SHP77 treated with DMSO at 0.1 percent for 48 hours (cell line): ENCODE data around the gene MELTF.
"Not testable (repeated sequence)": the region's sequence is repeated elsewhere in the genome, so short reads cannot be mapped to it uniquely, and the experiment has no call there.

ENCODE experiments used
- DNase-seq: peaks from one replicate; lab custom pipeline; 2025; lab: John Stamatoyannopoulos, UW

The MELTF gene

DNA sequence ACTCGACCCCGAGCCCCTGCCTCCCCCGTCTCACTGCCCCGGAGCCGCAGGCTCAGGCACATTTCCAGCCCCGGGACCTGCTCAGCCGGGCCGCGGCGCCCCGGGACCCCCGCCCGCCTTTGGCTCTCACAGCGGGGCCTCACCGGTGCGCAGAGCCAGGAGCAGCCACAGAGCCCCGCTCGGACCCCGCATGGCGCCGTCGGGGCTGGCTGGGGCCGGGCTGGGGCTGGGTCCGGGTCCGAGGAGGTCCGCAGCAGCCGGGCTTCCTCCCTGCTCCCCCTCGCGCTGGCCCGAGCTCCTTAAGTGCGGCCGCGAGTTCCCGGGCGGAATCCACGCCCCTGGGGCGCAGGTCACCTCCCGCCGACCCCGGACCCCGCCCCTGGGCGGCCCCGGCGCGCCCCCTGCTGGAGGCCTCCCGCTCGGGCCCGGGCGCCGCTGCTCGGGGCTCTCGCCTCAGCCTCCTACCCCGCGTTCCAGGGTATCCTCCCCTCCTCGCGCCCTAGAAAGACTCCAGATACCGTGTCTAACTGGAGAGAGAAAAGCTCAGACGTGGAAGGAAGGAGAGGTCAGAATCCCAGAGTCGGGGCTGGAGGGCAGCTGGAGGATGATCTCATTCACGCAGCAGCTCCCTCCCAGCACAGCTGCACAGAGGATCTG is at the start of gene MELTF:
Gene MELTF, minus strand, starts transcription at position 307 of the 657 bp plus-strand sequence. Its CDS starts 115 bp downstream, at position 192.
- no peak for DNase-seq

DNA sequence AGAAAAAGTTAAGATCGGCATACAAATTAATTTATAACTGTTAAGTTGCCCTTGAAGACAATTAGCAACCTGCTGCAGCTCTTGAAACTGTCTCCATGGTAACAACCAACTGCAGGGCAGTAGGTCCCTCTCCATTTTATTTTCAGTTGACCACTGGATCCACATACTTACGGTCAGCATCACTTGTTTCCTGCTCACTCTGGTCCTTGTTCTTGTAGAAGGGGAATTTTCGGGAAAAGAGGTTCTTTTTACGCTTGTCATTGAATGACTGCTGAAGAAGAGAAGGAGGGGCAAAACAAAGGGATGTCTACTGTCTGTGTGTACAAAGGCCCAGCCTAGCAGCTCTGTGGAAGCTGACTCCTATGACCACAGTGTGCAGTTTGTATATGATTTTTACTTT is 46.8 kb upstream of the MELTF start:
- DNase-seq, result no peak

DNA sequence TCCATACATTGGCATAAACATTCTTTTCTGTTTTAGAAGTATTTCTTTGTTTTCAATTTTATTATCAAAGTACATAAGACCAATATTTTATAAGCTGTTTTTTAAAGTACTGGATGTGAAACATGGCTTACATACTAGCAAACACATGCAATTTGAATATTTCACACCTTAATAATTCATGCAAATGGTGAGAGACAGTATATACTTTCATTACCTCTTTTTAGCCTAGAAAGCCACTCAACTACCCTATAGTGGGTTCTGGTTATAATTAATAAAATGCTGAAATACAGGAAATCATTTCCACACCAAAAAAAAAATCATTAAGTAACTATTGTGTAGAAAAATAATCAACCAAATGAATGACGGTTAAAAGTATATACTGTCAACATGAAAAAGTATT is 38.5 kb upstream of the MELTF start:
- DNase-seq, result no peak

DNA sequence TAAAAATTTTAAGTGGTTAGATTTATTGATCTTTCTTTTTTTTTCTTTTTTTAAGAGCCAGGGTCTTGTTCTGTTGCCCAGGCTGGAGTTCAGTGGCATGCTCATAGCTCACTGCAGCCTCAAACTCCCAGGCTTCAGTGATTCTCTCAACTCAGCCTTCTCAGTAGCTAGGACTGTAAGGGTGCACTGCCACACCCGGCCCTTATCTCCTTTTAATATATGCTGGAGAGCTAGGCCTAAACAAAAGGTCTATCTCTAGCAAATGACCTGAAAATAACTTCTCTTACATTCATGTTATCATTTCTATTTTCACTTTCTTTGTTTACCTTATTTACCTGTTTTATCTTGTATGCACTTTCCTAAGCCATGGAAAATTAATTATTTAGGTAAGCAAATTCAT is 35.2 kb upstream of the MELTF start:
- no peak for DNase-seq

DNA sequence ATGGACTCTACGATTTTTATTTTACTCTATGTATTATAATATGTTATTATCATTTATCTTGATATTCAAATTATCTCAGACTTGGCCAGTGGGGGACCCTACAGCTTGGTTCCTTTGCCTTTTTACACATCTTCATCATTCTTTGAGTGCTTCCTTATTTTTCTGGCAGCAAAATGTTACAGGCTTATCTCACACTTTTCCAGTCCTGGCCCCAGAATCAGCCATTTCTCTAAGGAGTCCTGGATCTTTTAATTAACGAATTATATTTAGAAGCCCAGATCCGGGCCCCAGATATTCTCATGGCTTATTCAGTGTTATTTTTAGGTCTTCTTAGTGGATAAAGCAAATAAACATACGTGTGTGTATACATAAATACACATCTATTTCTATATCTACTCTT is 32.8 kb upstream of the MELTF start:
- no peak for DNase-seq

DNA sequence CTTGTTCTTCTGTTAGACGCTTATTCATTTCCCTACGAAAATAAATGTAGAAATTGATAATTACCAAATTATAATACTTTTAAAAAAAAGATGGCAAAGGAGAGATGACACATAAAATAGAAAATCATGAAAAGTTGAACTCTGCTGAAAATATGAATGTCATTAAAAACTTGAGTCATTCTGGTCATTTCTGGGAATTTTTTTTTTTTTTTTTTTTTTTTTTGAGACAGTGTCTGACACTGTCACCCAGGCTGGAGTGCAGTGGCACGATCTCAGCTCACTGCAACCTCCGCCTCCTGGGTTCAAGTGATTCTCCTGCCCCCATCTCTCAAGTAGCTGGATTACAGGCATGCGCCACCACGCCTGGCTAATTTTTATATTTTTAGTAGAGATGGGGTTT is 22.0 kb upstream of the MELTF start:
- not testable (repeated sequence) for DNase-seq

DNA sequence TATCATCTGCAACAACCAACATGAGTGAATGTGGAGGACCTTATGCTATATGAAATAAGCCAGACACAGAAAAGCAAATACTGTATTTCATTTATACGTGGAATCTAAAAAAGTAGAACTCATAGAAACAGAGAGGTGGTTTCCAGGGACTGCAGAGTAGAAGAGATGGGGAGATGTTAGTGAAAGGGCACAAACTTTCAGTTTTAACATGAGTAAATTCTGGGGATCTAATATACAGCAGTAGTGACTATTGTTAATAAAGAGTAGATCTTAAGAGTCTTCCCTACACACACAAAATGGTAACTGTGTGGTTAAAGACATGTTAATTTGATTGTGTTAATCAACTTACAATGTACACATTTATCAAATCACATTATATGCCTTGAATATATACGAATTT is 20.9 kb upstream of the MELTF start:
- no peak for DNase-seq

DNA sequence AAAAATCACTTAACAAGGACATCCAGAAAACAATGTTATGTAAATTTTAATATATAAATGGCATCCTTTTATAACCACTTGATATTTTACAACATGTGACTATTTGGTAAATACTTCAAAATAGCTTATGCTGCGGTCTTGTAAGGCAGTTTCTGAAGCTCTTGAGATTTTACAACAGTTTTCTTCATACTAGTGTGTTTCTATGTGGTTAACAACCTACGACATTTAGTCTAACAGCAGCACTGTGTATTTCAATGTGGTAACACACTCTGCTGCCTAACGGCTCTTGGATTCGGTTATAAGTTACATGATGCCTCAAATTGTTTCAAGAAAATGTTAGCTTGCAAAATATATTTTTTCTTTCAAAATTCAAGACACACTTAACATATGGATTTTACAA is 12.9 kb upstream of the MELTF start:
- DNase-seq, result no peak

DNA sequence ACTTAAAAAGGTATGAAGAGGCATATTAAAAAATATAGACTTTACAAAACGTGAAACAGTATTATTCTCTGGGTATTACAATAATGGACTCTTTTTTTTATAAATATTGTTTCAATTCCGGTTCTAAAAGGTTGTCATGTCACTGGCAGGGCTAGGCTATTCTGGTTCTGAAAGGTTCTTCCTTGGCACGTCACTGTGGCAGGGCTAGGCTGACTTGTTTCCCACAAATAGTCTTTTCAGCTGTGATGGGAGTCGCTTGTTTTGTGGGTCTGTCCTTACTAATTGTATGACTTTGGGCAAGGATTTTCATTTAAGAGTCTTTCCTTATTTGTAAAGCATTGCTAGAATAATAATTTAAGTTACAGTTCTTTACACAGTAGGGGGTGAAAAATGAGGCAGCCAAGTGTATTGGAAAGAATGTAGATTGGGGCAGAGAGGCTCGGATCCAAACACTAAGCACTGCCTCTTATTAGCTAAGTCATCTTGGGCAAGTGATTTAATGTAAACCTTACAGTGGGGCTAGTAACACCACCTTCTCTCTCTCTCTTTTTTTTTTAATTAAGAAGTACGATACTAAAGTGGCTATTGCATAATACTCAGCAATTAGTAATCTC is 12.4 kb upstream of the MELTF start:
- no peak for DNase-seq

DNA sequence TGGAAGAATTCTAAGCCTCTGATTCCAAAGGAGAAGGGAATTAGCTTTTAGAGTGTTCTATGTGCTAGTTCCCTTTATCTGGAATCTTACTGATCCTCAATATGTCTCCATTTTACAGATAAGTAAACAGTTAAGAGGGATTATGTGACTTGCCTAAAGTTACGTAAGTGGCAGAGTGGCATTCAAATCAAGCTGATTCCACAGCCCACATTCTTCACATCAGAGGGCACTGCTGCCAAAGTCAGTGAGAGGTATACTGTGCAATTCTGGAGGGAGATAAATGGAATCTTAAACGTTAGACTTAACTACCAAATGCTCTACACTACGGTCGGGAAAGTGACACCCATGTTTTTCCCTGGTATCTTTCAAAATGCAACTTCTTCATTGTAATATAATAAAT is 11.0 kb upstream of the MELTF start:
- no peak for DNase-seq

DNA sequence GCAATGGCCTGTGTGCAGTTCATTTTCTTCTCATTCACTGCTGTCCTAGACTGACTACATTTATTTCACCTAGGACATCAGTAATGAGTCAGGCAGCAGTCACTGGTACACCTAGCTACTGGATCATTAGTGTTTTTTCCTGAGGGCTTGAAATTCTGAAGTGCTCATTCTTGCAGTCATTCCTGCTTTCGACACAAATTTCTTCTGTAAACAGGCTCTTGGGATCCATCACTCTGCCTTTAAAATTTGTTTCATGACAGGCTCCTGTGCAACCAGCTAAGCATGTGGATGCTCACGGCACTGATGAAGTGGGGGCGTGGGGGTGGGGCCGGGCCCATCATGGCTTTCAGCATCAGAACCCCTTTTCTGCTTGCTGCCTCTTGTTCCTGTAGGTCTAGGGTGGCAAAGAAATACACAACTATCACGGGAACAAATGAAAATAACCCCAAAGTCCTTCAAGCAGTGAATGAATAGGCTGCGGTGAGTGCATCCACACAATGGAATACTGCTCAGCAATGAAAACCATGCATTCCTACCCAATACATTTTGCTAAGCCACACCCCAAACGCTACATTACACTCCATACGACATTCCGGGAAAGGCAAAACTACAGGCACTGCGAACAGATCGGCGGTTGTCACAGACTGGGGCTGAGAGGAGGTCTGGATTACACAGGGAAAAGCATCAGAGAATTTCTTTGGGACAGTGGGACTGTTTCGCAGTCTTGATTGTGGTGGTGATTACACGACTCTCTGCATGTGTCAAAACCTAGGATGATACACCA is 9.3 kb upstream of the MELTF start:
- no peak for DNase-seq

DNA sequence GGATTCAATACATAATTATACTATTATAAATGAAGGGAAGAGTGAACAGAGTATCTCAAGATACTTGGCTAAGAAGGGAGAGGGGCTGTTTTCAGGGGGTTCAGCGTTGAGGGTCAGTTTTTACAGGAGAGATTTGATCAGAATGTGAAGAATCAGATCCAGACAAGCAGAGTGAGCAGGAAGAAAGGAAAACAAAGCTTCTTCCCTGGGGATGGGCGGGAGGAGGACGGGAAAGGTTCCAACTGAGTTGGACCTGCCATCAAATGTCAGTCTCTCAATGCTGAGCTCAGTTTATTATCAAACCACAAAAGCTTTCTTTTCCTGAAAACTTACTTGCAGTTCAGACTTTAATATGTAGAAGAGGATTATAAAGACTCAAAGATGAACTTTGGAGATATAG is 6.0 kb upstream of the MELTF start:
- DNase-seq, result no peak

DNA sequence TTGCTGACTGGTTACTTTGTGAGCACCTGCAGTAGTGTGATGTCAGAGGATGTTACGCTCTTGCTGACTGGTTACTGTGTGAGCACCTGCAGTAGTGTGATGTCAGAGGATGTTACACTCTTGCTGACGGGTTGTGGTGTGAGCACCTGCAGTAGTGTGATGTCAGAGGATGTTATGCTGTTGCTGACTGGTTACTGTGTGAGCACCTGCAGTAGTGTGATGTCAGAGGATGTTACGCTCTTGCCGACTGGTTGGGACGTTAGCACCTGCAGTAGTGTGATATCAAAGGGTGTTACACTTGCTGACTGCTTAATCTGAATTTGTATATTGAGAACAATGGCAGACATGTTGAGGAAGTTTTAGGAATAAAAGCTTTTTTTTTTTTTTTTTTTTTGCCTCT is 5.2 kb upstream of the MELTF start:
- DNase-seq, result not testable (repeated sequence)

DNA sequence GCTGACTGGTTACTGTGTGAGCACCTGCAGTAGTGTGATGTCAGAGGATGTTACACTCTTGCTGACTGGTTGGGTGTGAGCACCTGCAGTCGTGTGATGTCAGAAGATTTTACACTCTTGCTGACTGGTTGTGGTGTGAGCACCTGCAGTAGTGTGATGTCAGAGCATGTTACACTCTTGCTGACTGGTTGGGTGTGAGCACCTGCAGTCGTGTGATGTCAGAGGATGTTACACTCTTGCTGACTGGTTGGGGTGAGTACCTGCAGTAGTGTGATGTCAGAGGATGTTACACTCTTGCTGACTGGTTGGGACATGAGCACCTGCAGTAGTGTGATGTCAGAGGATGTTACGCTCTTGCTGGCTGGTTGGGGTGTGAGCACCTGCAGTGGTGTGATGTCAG is 4.1 kb upstream of the MELTF start:
- DNase-seq, result not testable (repeated sequence)

DNA sequence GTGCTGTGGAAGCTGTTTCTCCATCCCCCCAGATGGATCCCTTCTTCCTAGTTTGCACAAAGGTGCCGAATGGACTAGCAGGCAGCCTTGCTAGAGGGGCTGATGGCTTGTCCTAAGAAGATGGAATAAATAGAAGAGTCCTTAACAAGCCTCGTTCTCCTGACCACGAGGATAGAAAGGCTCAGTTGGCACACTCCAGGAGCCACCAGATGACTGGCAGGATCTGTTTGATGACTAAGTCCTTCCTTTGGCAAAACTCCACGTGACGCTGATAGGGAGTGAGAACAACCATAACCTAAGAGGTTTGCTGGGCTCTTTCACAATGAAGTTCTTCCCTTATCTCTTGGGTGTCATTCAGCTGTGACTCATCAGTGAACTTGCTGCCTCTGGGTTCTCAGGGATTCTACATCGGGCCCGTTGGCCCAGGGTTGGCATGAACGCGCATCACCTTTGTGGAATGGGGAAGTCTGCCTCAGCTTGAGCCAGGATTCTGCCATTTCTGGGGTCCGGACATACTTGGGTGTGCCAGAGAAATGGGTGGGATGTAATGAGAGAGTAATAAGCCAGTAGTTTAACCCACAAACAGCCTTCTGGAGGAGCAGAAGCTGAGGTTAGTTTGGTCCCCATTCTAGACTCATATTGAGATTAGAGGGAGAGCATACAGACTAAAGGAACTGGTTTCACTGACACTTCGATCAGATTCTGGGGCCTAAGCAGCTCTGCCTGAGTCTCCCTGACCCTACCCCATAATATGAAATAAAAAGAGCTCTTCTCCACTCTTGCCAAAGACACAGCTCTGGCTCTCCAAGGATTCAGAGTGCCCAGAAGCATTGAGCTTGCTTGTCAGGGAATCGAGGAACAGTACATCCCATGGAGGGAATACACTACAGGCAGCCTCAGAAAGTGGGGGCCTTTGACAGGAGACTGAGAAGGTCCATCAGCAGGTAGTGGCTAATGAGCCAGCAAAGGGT is 2.0 kb upstream of the MELTF start:
- DNase-seq, result no peak

DNA sequence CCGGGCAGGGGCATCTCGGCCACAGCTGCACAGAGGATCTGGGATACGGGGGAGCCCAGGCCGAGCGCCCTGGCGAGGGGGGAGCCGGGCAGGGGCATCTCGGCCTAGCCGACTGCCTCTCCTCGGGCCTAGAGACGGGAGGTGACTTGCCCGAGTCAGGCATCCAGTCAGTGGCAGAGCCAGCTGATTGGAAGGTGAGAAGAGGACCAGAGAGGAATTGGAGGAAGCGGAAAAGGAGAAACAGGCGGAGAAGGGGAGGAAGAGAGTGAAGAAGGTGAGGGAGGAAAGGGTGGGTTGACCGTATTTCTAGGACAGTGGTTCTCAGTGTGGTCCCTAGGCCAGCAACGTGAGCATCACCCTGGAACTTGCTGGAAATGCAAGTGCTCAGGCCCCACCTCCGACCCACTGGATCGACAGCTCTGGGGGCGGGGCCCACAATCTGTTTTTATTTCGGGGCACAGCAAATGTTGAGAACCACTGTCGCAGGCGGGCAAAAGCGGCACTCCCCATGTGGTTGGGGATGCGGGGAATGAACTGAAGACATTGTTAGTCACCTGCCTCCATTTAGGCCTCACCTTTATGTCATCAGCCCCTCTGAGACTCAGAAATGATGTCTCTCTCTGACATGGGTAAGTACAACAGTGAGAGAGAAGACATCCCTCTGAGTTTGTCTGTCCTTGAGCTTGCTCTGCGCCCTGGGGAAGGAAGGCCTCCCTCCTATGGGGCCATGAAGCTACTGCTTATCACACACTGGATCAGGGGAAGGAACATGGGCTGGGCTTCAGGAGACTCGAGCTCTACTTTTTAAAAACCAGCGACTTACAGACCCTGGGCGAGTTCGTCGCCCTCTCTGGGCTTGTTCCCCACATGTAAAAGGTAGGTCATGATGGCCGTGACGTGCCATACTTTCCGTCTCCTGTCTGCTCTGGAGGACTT is 1.0 kb upstream of the MELTF start:
- DNase-seq, result no peak

DNA sequence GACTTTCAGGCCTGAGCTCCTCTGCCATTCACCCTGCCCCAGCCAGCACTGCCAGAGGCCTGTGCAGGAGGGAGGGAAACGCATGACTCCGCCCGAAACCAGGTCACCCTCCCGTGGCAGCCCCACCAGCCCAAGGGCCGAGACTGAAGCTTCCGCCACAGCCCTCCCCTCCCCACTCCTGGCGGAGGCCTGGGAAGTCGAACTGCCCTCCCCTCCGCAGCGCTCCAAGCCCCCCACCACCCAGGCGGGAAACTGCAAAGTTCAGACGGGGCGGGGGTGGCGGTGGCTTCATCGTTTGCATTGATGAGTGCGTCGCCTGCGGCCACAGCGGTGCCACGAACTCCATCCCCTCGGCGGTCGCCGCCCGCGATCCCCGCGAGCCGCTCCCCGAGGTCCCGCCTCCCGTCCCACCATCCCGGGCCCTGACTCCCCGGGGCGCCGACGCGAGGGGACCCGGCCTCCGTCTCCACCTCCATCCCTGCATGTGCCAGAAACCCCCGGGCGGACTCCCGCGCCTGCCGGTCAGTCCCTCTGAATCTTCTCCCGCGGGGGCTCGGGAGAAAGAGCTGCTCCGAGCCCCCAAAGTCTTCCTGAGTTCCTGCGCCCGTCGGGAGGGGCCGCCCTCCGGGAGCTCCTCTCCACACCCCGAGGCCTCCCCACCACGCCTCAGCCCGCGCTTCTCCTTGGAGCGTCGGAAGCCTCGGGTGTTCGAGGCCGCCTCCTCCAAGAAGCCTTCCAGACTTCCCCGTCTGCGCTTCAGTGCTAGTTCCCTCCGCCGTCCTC is 698 bp downstream of the MELTF start:
- no peak for DNase-seq

DNA sequence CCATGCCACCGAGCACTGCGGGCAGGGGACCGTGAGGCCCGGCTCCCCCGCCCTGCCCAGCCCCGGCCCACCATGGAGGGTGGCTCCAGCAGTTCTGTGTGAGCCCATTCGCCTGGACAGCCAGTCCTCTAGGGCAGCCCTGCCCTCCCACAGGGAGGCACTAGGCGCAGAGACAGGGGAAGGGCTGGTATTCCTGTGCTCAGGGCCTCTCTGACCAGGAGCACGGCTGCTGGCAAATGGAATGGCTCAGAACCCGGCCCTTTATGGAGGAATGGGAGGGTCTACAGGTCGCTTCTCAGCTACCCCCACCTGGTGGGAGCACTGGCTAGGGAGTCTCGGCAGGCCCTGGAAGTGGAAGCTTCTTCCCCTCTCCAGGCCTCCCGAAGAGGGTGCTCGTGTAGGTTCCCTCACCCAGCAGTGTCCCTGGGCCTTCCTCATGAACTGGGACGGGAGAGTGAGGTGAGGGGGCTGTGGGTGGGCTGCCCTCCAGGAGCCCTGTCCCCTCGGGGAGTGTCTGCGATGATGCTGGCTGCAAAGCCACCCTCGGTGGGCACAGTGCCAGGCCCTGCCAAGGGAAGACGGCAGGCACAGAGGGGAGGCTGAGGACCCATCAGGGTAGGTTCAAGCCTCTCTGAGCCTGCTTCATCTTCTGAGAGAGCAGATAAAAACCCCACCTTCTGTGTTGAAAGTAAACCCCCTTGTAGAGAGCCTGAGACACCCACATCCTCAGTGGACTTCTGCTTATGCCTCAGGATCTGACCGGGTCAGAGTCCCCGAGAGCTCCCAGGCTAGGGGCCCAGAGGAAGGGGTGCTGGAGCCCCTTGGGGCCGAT is 1.5 kb downstream of the MELTF start:
- no peak for DNase-seq

DNA sequence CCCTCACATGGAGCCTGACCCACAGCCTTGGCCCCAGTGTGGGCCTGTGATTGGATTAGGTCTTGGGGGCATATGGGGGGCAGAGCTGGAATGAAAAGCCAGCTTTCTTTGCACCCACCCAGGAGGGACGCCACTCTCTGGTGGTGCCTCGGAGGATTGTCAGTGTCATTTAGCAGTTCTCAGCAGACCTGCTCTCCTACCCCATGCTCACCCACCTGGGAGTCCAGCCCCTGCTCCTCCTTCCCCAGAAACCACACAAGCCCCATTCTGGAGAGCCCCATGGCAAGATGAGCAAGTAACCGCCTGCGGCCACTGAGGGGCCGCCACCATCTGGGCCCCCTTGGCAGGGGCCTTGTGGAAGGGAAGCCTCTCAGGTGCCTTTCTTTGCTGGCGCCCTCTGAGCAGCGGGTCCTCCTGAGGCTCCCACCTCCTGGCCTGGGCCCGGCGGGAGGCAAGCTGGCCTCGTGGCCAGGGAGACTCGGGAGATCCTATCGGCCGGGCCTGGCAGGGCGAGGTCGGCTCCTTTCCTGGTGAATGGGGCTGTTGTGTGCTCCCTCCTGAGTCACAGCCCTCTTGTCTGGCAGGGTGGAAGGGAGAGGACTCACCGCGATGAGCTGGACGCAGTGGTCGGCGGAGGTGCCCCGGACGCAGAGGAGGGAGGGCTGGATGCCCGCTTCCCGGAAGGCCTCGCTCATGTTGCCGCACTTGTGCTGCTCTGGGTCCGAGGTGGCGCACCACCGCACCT is 2.3 kb downstream of the MELTF start:
- no peak for DNase-seq
